Purkinje cell (primary cell): ENCODE data around the gene FRS3. TPM values are rescaled to one million over a fixed set of nuclear protein-coding genes. Genes with fewer than 3 reads are reported as not detected.

Experiments
- polyA plus RNA-seq: library from polyadenylated mRNA; unstranded; fragments of >200 nt; fragmentation: Nextera tagmentation; gene quantifications from 2 replicates; pipeline ENCODE4 v1.2.1, GENCODE V29; 2014

FRS3 gene, protein sequence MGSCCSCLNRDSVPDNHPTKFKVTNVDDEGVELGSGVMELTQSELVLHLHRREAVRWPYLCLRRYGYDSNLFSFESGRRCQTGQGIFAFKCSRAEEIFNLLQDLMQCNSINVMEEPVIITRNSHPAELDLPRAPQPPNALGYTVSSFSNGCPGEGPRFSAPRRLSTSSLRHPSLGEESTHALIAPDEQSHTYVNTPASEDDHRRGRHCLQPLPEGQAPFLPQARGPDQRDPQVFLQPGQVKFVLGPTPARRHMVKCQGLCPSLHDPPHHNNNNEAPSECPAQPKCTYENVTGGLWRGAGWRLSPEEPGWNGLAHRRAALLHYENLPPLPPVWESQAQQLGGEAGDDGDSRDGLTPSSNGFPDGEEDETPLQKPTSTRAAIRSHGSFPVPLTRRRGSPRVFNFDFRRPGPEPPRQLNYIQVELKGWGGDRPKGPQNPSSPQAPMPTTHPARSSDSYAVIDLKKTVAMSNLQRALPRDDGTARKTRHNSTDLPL
- 1.0 and 1.4 TPM in 2 replicates for polyA plus RNA-seq

DNA sequence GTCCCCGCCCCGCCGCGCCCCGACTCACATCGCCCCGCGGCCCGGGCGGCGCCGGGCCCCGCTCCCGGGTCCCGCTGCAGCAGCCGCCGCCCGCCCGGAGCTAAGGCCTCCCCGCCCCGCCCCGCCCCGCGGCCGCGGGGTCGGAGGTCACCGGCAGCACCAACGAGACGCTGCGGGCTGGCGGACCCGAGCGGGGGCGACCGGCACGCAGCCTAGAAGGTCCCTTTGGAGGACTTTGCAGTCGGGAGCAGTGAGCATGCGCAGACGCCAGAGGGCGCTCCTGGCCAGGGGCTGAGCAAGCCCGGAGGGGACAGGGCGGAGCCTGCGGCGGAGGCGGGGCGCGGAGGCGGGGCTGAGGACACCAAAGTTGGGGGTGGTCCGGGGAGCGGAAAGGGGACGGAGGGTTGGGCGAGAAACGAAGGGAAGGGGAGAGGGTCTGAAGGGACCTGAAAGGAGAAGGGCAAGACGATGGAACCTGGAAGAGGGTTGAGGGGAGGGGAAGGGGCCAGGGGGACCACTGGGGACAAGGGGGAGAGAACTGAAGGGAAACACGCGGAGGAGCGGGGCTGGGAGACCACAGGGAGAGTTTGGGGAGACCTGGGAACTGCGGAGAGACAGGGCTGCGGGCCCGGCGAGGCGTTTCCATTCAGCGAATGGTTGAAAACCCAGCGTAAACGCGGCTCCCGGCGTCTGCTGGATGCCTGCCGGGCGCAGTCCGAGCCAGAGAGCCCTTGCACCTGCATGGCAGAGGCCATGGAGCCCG is at the start of gene FRS3:
Gene FRS3, minus strand, starts transcription at position 113 of the 763 bp plus-strand sequence. CDS start 2,913 bp downstream, outside the sequence.

DNA sequence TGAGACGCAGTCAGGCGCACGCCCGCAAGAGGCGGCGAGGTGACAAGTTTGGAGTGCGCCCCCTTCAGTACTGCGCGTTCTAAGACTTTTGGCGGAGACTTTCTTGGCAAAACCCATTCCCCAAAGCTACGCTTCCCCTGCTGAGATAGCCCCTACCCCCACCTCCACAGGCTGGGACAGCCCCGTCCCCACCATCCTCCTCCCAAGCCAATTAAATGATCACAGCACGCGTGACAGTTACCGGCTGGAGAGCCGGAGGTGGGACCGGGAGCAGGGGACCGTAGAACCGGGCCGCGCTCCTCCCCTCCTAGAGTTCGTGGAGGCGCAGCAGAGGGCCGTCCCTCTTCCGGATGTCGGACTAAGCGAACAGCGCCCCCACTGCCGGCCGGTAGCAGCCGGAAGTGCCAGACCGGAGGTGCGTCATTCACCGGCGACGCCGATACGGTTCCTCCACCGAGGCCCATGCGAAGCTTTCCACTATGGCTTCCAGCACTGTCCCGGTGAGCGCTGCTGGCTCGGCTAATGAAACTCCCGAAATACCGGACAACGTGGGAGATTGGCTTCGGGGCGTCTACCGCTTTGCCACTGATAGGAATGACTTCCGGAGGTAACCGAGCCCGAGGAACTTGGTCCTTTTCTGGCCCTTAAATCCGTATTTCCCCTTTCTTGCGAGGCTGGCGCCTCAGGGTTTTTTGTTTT is 7.7 kb upstream of the FRS3 start, which contains the start of gene TOMM6:
Gene TOMM6, plus strand, starts transcription at position 476 of the 699 bp plus-strand sequence. Its CDS starts 4 bp downstream, at position 480.

DNA sequence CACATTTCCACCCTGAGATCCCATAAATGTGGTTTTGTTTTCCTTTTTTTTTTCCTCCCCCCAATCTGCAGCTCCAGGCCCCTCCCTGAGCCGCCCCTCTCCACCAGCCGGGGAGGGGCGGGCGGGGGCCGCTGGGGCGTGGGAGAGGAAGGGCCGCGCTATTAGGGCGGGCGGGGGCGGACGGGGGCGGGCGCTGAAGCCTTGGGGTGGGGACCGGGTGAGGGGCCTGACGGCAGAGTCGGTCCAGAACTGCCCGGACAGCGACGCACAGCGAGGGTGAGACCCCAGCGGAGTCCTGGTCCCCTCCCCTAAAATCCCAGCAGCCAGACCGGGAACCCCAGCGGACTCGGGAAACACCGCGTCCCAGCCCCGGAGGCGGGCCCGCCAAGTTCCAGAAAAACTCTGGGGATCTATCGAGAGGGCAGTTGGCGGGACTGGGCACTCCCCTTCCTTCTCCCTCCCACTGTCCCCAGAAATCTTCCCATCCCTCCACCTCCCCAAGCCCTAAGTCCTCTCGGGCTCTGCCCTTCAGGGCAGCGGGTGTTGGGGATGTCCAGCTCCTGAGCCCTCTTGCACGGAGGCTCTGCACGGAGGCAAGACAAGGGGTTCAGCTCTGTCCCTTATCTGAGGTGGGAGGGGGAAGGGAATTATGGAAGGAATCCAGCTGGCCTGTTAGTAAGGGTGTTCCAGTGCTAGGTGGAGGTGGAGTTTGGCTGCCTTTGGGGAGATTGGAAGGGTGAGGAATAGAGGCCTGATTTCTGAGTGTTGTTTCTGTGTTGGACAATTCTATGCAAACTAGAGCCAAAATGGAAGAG is 1.1 kb upstream of the FRS3 start, which contains the start of gene PRICKLE4:
Gene PRICKLE4, plus strand, starts transcription at position 232 of the 815 bp plus-strand sequence. CDS start 2,692 bp downstream, outside the sequence.

DNA sequence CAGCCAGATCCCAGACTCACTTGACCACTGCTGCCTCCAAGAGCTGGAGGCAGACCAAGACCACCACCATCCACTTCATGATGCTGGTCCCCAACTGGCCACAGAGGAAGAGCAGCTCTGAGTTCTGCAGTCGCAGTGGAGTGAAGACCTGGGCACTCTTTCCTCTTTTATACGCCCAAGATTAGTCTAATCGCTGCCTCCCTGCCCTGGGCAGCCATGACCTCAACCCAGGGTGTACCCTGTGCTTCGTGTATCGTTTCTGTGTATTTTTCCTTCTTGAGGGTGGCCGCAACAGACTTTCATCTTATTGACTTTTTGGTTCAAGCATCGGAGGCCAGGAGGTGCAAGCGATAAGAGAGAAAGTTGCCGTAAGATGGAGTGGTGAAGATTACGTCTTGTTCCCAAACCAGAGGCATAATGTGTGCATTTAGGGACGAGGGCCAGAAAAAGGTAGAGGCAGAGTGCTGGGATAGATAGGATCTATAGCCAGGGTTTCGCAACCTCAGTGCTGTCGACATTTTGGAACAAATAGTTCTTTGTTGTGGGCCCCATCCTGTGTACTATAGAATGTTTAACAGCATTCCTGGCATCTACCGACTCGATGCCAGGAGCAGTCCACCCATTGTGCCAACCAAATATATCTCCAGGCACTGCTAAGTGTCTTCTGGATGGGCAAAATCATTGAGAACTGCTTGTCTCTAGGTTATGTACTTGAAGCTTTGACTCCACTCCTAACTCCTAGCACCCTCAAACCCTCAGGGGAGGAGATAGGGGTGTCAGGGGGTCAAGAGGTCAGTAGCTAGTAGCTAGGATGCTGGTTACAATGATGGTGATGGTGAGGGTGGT is 32.2 kb downstream of the FRS3 start, which contains the start of gene PGC:
Gene PGC, minus strand, starts transcription at position 142 of the 846 bp plus-strand sequence. Its CDS starts 63 bp downstream, at position 79.

DNA sequence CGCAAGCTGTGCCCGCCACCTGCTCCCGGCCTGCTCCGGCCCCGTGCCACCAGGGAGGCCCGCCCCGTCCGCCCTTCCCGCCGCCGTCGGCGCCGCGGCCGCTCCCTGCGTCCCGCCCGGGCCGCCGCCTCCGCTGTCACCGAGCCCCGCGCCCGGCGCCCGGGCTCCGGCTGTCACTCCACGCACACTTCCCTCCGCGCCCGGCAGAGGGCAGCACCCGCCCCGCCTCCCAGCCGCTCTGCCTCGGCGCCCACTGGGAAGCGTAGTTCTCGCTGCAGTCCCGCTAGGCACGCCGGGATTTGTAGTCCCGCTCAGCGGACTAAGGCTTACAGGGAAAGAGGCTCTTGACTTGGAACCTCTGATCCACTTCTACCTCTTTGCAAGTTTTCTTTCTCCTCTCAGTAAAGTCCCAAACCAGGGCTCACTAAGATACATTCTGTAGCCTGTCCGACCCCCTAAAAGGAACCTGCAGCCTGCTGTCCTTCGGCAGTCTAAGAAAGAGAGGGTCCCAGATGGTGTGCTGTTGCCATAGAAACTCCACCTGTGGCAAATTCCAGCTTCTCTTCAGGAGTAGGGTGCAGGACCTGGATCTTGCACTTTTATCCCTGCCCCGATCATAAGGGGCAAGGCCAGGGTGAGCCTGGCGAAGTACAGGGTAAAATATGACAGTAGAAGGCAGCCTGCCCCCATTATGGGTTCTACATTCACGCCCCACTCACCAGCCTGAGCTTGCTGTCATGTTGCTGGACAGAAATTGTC is 44.1 kb downstream of the FRS3 start, which contains the start of gene TFEB:
Gene TFEB, minus strand, starts transcription at position 182 of the 759 bp plus-strand sequence. CDS start 44,395 bp downstream, outside the sequence.

Other genes with a start within 250 kb of the FRS3 start
- gene FOXP4, start 233.5 kb downstream of the FRS3 start, polyA plus RNA-seq: 6.0 and 11.8 TPM in 2 replicates
- gene MDFI, start 141.4 kb downstream of the FRS3 start, polyA plus RNA-seq: not detected in 2 replicates
- not detected in 2 replicates for gene TFEB, start 44.3 kb downstream of the FRS3 start, polyA plus RNA-seq
- not detected in 2 replicates for gene PGC, start 32.5 kb downstream of the FRS3 start, polyA plus RNA-seq
- gene PRICKLE4, start 882 bp upstream of the FRS3 start, polyA plus RNA-seq: not detected in 2 replicates
- gene TOMM6, start 7.8 kb upstream of the FRS3 start, polyA plus RNA-seq: 535 and 586 TPM in 2 replicates
- gene USP49, start 115.5 kb upstream of the FRS3 start, polyA plus RNA-seq: 0.95 and 1.0 TPM in 2 replicates
- 3.2 and 3.3 TPM in 2 replicates for gene MED20, start 141.2 kb upstream of the FRS3 start, polyA plus RNA-seq
- 9.8 and 13.2 TPM in 2 replicates for gene BYSL, start 141.6 kb upstream of the FRS3 start, polyA plus RNA-seq
- 6.4 and 11.7 TPM in 2 replicates for gene CCND3, start 161.9 kb upstream of the FRS3 start, polyA plus RNA-seq